GM18517 (cell line): Measurements from ENCODE around the gene WFDC5.

Experiments used
- ATAC-seq: cut with Tn5 transposase; IDR thresholded peaks from one replicate; pipeline ENCODE4 v1.9.1; 2021; ENCODE audit warnings: mild to moderate bottlenecking, moderate library complexity; ENCODE audit not compliant: unreplicated experiment

WFDC5 gene

GRCh38 chr20:45115829-45116228 is 855 bp upstream of the WFDC5 start:
- no peak for ATAC-seq

DNA sequence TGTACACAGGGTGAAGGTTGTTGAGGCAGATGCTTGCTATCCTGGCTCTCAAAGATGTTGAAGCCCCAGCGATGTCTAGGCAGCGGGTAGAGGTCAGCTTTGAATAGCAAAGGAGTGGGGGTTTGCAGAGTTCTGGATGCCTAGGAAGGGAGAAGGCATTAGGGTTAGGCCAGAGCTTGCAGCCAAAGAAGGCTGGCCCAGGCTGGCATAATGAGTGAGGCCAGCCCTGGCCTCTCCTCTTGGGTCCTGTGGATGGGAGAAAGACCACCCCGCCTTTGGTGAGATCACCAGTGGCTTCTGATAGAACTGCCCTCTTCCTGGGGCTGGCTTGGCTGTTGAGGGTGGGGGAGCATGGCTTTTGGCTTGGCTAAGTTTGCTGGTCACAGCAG is 406 bp upstream of the WFDC5 start:
- no peak for ATAC-seq

GRCh38 chr20:45113865-45114264 is 1.1 kb downstream of the WFDC5 start:
- no peak for ATAC-seq

- no peak for ATAC-seq
Measured at GRCh38 chr20:45112754-45113153, 2.2 kb downstream of the WFDC5 start.

DNA sequence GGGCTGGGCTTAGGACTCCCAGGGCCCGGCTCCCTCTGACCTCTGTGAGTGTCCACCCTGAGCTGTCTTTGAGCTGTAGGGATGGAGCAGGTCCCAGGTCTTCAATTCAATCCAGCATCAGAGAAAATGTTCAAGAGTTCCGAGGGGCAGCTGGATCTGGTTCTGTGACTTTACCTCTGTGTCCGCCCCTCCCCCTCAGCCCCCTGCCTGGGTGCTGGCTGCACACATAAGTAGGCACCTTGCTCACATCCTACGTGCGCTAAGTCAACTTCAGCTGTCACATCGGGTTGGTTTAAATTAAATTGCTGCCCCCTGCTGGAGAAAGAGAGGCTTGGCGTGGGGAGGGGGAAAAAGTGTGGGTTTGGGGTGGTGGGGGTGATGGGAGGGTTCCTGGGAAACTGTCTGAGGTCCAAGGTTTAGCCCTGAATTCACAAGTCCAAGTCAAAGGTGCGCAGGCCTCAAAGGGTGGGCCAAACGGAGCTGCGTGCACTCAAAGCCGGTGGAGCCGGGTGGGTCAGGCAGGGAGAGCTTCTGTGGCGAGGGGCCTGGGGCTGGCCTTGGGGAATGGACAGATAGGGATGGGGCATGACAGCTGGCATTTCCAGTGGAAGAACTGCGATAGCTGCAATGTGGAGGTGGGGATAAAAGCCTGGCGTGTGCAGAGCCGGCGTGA is 3.0 kb downstream of the WFDC5 start:
- ATAC-seq, result no peak

GRCh38 chr20:45111285-45111684 is 3.7 kb downstream of the WFDC5 start:
- no peak for ATAC-seq

GRCh38 chr20:45110301-45110700 is 4.7 kb downstream of the WFDC5 start:
- no peak for ATAC-seq

- ATAC-seq, result no peak
Measured at GRCh38 chr20:45109634-45110033, 5.3 kb downstream of the WFDC5 start.

GRCh38 chr20:45105317-45105716 is 9.7 kb downstream of the WFDC5 start:
- ATAC-seq, result no peak

- ATAC-seq, result no peak
Measured at GRCh38 chr20:45104786-45105185, 10.2 kb downstream of the WFDC5 start.

- ATAC-seq, result no peak
Measured at GRCh38 chr20:45103072-45103471, 11.9 kb downstream of the WFDC5 start.

- no peak for ATAC-seq
Measured at GRCh38 chr20:45101333-45101850, 13.6 kb downstream of the WFDC5 start.

GRCh38 chr20:45100563-45101245 is 14.3 kb downstream of the WFDC5 start, which contains the start of gene KCNS1:
Gene KCNS1 (minus strand): TSS chr20:45101127. CDS start chr20:45099236, 1,891 bp downstream.
- no peak for ATAC-seq

DNA sequence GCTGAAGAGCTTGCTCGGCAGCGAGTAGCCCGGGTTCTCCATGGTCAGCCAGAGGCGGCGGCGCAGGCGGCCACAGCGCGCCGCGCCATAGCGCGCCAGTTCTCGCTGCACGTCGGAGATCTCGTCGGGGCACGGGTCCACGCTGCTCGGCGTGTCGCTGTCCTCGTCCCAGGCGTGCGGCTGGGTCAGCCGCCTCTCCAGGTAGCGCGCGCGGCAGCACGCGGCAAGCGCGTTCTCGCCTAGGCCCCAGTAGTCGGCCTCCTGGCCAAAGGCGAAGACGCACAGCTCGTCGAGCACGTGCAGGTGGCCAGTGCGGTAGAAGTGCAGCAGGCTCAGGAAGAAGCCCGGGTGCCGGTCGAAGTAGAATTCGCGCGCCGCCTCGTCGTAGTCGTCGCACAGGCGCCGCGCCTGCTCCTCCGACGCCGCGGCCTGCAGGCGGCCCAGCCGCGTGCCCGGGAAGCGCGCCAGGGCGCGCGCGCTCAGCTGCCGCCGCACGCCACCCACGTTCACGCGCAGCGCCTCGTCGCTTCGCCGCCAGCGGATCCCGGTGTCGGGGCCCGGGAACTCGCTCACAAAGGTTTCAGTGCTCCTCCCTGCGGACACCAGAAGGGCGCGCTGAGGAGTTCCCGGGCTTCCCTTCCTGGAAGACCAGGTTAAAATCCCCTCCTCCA is 16.7 kb downstream of the WFDC5 start:
- no peak for ATAC-seq

DNA sequence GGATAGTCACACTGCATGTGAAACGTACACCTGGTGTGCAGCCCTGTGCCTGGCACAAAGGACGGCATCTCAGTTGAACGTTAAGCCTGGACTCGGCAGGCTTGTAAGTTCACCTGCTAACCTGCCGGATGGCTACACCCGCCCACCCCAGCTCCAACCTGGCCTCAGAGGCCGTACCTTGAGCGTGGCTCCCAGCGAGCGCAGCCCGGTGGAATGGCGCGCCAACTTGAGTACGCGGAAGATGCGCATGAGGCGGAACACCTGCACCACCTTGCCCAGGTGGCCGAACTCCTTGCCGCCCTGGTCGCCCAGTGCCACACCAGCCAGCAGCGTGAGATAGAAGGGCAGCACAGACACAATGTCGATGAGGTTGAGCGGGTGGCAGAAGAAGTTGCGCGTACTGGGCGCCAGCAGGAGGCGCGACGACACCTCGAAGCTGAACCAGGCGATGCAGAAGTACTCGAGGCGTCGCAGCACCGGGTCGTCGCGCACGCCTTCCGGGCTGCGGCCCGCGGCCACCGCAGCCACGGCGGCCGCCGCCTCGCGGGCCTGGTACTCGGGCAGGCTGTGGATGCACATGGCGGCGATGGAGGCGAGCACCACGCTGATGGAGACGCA is 17.4 kb downstream of the WFDC5 start:
- no peak for ATAC-seq

GRCh38 chr20:45096781-45097180 is 18.2 kb downstream of the WFDC5 start:
- ATAC-seq, result no peak

GRCh38 chr20:45095805-45096238 is 19.2 kb downstream of the WFDC5 start:
- ATAC-seq, result no peak

GRCh38 chr20:45094864-45095574 is 20.0 kb downstream of the WFDC5 start:
- ATAC-seq, result no peak

DNA sequence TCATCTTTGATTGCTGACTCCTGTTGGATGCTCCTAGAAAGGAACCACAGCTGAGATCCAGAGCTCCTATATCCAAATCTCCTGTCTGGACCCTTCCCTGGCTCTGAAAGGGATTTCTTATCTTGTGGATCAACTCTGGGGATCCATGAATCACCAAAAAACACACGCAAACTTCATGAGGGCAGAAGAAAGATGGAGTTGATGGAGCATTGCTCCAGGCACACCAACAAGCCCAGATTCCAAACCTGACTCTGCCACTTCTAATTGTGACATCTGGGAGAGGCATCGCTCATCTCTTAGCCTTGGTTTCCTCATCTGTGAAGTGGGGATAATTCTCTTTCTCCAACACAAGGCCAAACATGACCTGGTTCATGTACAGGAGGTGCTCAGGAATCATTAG is 20.8 kb downstream of the WFDC5 start:
- no peak for ATAC-seq

DNA sequence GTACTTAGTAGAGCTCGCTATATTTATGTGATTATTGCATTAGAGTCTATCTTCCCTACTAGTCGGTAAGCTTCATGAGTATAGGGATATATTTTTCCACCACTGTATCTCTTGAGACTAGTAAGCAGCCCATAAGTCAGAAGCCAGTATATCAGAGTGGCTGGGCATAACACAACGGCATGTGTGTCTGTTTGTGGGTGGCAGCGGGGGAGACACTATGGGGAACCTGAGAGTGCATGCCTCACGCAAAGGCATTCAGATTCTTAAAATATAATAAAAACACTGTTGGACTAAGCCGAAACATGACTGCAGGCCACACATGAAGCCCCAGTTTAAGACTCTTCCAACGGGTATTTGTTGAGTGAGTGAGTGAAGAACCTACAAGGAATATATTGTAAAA is 22.1 kb downstream of the WFDC5 start:
- ATAC-seq, result no peak

- ATAC-seq, result no peak
Measured at GRCh38 chr20:45091366-45091765, 23.6 kb downstream of the WFDC5 start.
